GM19035 (cell line): ENCODE data around the gene CLNS1A.
"Not testable (repeated sequence)": the region's sequence is repeated elsewhere in the genome, so short reads cannot be mapped to it uniquely, and the experiment has no call there.

ENCODE experiments used
- ATAC-seq: cut with Tn5 transposase; IDR thresholded peaks from one replicate; pipeline ENCODE4 v1.9.1; 2021; ENCODE audit not compliant: unreplicated experiment

Gene CLNS1A

DNA sequence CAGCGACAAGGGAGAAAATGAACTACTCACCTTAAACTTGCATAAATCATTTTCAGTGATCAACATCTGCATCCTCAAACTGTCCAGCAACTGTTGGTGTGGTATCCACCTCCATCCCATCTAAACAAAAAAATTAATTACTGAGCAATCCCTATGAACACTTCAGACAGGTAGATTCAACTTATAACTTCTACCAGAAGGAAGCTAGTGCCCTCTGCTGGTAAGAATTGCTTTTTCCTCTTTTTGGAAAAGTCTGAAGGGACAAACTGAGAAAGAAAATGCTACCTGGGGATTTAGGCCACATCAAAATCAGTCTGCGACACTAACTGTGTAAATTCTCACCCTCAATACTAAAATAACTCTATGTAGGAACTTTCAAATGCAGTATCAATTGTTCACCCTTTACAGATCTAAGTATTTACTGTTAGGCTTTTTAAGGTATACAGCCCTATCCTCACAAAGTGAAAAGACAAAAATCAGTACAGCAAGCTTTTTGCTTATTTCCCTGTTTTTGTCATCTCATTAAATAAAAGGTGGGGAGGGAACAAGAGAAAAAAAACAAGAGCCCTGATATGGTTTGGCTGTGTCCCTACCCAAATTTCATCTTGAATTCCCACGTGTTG lies 17.9 kb downstream of the CLNS1A start:
- no peak for ATAC-seq

GRCh38 chr11:77617892-77618291 lies 19.7 kb downstream of the CLNS1A start:
- no peak for ATAC-seq

DNA sequence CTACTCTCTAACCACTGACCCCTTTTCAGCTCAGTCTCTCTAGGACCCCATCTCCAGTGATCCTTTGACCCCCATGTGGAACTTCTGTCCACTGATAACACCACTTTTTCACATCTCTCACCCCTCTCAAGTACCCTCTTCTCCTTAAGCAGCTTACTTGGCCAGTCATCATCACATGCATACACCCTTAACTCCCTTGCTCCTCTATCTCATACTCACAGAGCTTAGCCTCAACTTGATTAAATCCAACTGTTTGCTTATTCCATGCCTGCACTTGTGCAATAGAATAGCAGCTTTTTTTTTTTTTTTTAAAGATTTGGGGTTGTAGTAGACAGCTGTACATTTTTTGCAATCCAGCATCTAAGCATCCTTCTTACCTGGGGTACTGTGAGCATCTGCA lies 25.7 kb downstream of the CLNS1A start:
- ATAC-seq: no peak

- no peak for ATAC-seq
These were observed 28.4 kb downstream of the CLNS1A start for GRCh38 chr11:77609234-77609633.

DNA sequence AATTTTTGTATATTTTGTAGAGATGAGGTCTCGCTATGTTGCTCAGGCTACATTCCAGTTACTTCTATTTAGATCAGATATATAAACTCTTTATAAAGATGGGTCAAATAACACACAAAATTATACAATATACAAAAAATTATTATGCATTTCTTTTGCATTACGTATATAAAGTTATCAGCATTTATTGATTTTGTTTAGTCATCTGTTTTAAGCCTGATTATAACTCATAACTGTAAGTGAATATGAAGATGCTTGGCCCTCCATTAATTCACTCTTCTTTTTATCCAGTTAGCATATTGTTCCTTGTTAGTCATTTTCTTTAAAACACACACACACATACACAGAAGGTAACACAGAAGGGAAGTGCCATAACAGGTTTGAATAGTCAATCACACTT lies 33.3 kb downstream of the CLNS1A start:
- no peak for ATAC-seq

DNA sequence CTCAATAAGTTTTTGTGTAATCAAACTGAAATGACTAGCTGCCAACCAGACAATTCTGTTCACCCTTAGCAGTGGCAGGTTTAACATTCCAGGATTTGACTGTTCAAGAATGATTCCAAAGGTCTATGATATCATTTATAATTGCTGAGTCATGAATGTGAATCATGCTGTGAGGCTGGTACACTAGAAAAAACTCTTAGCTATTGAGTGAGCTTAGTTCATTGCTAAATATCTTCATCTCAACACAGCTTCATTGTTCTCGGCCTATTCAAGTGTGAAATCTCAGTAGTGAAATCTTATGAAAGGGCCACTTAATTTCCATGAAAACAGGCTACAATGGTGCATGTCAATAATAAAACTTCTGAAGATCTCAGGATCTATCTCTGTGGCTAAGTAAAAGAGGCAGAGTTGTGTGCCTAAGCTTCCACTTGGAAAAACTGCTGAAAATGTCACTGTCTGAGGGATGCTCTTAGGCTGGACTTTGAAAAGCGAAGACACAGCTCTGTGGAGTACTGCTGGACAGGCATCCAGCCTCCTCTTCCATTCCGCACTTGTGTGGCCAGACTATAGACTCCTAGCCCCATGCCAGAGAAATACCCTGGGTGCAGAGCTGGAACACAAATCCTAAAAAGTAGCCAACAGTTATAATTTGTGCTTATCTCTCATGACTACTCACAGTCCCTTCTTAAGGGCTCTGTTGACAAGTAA lies 35.1 kb downstream of the CLNS1A start:
- no peak for ATAC-seq

GRCh38 chr11:77598195-77598594 lies 39.4 kb downstream of the CLNS1A start:
- no peak for ATAC-seq

GRCh38 chr11:77596626-77597025 lies 41.0 kb downstream of the CLNS1A start:
- no peak for ATAC-seq

- ATAC-seq: no peak
These were observed 43.7 kb downstream of the CLNS1A start for GRCh38 chr11:77593883-77594282.

GRCh38 chr11:77592727-77593126 lies 44.9 kb downstream of the CLNS1A start:
- no peak for ATAC-seq

DNA sequence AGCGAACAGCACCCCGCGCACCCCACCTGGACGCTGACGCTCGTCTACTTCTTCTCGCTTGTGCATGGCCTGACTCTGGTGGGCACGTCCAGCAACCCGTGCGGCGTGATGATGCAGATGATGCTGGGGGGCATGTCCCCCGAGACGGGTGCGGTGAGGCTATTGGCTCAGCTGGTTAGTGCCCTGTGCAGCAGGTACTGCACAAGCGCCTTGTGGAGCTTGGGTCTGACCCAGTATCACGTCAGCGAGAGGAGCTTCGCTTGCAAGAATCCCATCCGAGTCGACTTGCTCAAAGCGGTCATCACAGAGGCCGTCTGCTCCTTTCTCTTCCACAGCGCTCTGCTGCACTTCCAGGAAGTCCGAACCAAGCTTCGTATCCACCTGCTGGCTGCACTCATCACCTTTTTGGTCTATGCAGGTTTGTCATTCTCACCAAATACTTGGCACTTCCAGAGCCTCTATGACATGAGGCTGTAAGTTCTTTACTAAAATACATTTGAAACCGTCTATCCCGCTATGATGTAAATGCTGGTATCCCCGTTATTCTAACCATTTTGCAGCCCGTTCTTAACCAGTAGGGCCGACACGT lies 47.3 kb downstream of the CLNS1A start:
- ATAC-seq: no peak

GRCh38 chr11:77589521-77590193 lies 47.9 kb downstream of the CLNS1A start, which contains the start of gene AQP11:
TSS of gene AQP11 (plus strand) at chr11:77589953. CDS start at chr11:77589993, 40 bp downstream.
- peak; percentile 87 for ATAC-seq

- ATAC-seq: peak; percentile 42
These were observed 48.4 kb downstream of the CLNS1A start for GRCh38 chr11:77589181-77589520.

DNA sequence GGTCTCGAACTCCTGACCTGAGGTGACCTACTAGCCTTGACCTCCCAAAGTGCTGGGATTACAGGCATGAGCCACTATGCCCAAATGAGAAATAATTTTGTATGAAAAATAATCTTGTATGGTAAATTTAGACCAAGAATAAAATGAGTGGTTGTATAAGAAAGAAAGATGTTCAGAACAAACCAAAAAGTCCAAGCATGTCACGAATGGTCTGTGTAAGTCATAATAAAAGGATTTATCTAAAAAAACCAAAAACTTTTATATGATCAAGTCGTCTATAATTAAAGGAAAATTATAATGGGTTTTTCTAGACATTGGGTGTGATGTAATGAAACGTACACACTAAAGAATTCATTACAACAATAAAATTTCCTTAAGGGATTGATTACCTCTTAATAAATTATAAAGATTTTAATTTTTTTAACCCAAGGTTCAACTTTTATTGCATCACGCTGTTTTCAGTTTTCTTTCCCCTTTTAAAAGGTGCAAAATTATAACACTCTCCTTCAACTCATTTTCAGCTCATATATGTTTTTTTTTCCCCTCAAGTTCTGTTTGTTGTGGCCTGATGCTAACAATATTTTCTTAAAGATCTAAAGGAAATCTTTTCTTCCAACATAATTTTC lies 56.8 kb downstream of the CLNS1A start:
- no peak for ATAC-seq

DNA sequence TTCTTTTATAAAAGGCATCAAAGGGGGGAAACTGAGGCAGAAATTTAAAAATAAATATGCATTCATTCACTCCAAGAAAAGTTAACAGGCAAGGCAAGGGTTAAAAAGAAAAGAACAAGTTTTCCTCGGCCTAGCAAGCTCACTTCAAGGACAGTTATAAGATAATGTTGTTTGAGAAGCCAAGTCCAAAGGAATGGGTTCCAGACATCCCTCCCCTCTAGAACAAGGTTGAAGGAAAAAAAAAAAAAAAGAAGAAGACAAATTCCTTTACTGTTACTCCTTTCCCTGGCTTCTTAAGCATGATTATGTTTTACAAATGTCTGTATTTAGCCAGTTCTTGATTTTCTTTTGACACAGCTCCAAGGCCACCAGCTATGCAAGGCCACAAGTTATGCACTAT lies 62.2 kb downstream of the CLNS1A start:
- ATAC-seq: not testable (repeated sequence)

DNA sequence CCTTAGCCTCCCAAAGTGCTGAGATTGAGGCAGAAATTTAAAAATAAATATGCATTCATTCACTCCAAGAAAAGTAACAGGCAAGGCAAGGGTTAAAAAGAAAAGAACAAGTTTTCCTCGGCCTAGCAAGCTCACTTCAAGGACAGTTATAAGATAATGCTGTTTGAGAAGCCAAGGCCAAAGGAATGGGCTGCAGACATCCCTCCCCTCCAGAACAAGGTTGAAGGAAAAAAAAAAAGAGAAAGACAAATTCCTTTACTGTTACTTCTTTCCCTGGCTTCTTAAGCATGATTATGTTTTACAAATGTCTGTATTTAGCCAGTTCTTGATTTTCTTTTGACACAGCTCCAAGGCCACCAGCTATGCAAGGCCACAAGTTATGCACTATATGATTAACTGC lies 66.7 kb downstream of the CLNS1A start:
- ATAC-seq: not testable (repeated sequence)

GRCh38 chr11:77569676-77570070 lies 67.9 kb downstream of the CLNS1A start:
- ATAC-seq: no peak

DNA sequence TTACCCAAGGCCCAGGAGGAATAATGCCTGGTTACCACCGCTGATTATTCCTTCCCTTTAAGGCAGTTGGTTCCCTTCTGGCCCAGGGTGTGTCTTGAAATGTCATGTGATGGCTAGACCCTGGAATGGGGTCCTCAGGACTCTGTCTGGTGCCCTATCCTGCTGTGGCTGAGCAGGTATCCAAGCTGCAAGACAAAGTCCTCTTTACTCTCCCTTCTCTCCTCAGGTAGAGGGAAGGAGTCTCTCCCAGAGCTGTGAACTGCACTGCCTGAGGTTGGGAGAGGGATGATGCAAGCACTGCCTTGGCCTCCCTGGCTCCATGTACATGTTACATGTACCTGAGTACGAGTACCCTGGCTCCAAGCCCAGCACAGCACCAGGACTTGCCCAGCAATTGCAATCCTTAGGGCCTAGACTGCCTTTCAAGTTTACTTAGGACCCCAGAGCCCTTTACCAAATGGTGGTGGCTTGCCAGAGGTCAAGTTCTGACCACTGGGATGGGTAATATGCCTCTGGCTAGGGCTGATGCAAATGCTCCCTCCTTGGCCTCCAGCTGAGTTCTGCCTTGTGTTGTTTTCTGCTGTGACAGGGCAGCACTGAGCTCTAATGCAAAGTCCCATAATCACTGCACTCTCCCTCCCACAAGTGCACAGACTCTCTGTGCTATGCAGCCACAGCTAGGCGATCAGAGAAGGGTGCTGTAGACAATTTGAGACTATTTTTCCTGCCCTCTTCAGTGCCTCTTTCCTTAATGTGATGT lies 68.5 kb downstream of the CLNS1A start:
- no peak for ATAC-seq

- no peak for ATAC-seq
These were observed 69.3 kb downstream of the CLNS1A start for GRCh38 chr11:77568306-77568705.
